ENCODE data around the gene MAN2B2. TPM values are rescaled to one million over a fixed set of nuclear protein-coding genes. Genes with fewer than 3 reads are reported as not detected.

Gene MAN2B2
- total RNA-seq, 1 experiment from 2014 or later: 5.9 TPM

GRCh38 chr4:6606465-6607235, 31.7 kb downstream of the MAN2B2 start:
- H3K4me1 ChIP-seq (ENCODE audit: insufficient read depth, low read length): no peaks in the 10 kb centered on the region

More at GRCh38 chr4:6606465-6607235, 31.7 kb downstream of the MAN2B2 start:
- Mint-ChIP-seq H3K27me3 (ENCODE audit: low read depth) (peaks cover 8% of the 10 kb centered on the region), H3K36me3 (ENCODE audit: insufficient read depth in 1 of 3, low read depth in 3 of 3) (peaks cover 8 to 37% (median 29%) of the 10 kb centered on the region in 3 experiments), H3K27ac (no peak overlapping the region), H3K4me1 (peaks cover 0 to 5% of the 10 kb centered on the region in 2 experiments; a peak in 1 of 4 replicates), H3K9me3 (peaks cover 12 to 17% of the 10 kb centered on the region in 2 experiments), H3K4me3 (no peak overlapping the region)
- no peaks in the 10 kb centered on the region for H3K79me2 ChIP-seq (ENCODE audit: insufficient read depth, low read length)
- H4K91ac ChIP-seq (ENCODE audit: insufficient read length, low read depth, low read length): no peak overlapping the region
- H3T11ph ChIP-seq (ENCODE audit: low read length): no peak overlapping the region
- WGBS (ENCODE audit: extremely low coverage, insufficient read length, low lambda C conversion rate): no CpG with 5 or more reads among the region's 10 CpGs
- TF ChIP-seq, protein P1, sequence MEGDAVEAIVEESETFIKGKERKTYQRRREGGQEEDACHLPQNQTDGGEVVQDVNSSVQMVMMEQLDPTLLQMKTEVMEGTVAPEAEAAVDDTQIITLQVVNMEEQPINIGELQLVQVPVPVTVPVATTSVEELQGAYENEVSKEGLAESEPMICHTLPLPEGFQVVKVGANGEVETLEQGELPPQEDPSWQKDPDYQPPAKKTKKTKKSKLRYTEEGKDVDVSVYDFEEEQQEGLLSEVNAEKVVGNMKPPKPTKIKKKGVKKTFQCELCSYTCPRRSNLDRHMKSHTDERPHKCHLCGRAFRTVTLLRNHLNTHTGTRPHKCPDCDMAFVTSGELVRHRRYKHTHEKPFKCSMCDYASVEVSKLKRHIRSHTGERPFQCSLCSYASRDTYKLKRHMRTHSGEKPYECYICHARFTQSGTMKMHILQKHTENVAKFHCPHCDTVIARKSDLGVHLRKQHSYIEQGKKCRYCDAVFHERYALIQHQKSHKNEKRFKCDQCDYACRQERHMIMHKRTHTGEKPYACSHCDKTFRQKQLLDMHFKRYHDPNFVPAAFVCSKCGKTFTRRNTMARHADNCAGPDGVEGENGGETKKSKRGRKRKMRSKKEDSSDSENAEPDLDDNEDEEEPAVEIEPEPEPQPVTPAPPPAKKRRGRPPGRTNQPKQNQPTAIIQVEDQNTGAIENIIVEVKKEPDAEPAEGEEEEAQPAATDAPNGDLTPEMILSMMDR (conservative IDR thresholded peaks at IDR 0.05): no peak
- H2AK5ac ChIP-seq (ENCODE audit: insufficient read length, low read length): no peak overlapping the region
- H2BK20ac ChIP-seq (ENCODE audit: low read depth, low read length, poor library complexity, severe bottlenecking): no peak overlapping the region
- no peak overlapping the region for H2BK5ac ChIP-seq (ENCODE audit: insufficient read length, low read length)
- H4K5ac ChIP-seq (ENCODE audit: insufficient read length, low read depth, low read length): no peak overlapping the region
- H3K27ac ChIP-seq (ENCODE audit: insufficient read length, low read depth, low read length): no peak overlapping the region
- H3K27me3 ChIP-seq (ENCODE audit: insufficient read depth, low read length): no peaks in the 10 kb centered on the region
- H4K8ac ChIP-seq (replicated peaks; ENCODE audit: insufficient read length, low read depth, low read length): no peak overlapping the region
- no peak overlapping the region for H2BK15ac ChIP-seq (ENCODE audit: low read depth, low read length)
- H3K56ac ChIP-seq (ENCODE audit: insufficient read length, low read depth, low read length): no peak overlapping the region
- DNase-seq: no peak
- H2AFZ ChIP-seq (ENCODE audit: low read length): no peak overlapping the region
- no peak overlapping the region for H2BK120ac ChIP-seq (ENCODE audit: low read depth, low read length, poor library complexity, severe bottlenecking)
- H3K14ac ChIP-seq (ENCODE audit: insufficient read depth, low read length): no peak overlapping the region
- no peak overlapping the region for H3K9ac ChIP-seq (ENCODE audit: extremely low read depth, insufficient read length, low read length)
- H4K20me1 ChIP-seq (ENCODE audit: control insufficient read depth, insufficient read depth, insufficient read length): no peaks in the 10 kb centered on the region
- no peak overlapping the region for H3K23ac ChIP-seq (ENCODE audit: insufficient read length, low read depth, low read length)
- H2BK12ac ChIP-seq (ENCODE audit: insufficient read length, low read depth, low read length): no peak overlapping the region
- H3K9me3 ChIP-seq (ENCODE audit: control insufficient read depth, low read depth, low read length): no peaks in the 10 kb centered on the region
- H3K4ac ChIP-seq (ENCODE audit: low read depth, low read length): no peak overlapping the region
- H3K18ac ChIP-seq (ENCODE audit: insufficient read length, low read depth, low read length): no peak overlapping the region
- H3K23me2 ChIP-seq (ENCODE audit: insufficient read length, low read depth, low read length, poor library complexity, severe bottlenecking): no peaks in the 10 kb centered on the region
- H3K4me2 ChIP-seq (ENCODE audit: insufficient read depth, insufficient read length, low read length): no peak overlapping the region
- H3K79me1 ChIP-seq (ENCODE audit: insufficient read depth, low read depth, low read length, poor library complexity, severe bottlenecking): no peaks in the 10 kb centered on the region

Data from H9 (cell line).